ENCODE measurements around the gene LHX4. TPM values are rescaled to one million over a fixed set of nuclear protein-coding genes. Genes with fewer than 3 reads are reported as not detected.
A peak's percentile ranks its signal among the peaks of the same experiment; 100 is the strongest.

Gene LHX4
- total RNA-seq, 1 experiment from 2014 or later, result 4.2 TPM

GRCh38 chr1:180282401-180283044 lies 52.5 kb downstream of the LHX4 start:
- peaks cover 11% of the 10 kb centered on the region; the same call in 1 of the 2 replicates for H3K4me1 ChIP-seq
- peaks cover 8% of the 10 kb centered on the region; the same call in 1 of the 2 replicates for H3K36me3 ChIP-seq
- no peak overlapping the region for H3K4me3 ChIP-seq
- H3K27me3 ChIP-seq, result no peaks in the 10 kb centered on the region
- peak in 1 of 2 experiments; percentile 28 for DNase-seq
- no peaks in the 10 kb centered on the region for H3K9me3 ChIP-seq (replicated peaks)
- H3K27ac ChIP-seq, result no peak overlapping the region

- no peaks in the 10 kb centered on the region for H3K9me3 ChIP-seq (replicated peaks)
- peaks cover 11% of the 10 kb centered on the region; the same call in 1 of the 2 replicates for H3K4me1 ChIP-seq
- H3K27ac ChIP-seq, result no peak overlapping the region
Observed at GRCh38 chr1:180283098-180283497, 53.0 kb downstream of the LHX4 start.

GRCh38 chr1:180286417-180286816 lies 56.4 kb downstream of the LHX4 start:
- H3K9me3 ChIP-seq (replicated peaks), result no peaks in the 10 kb centered on the region
- no peak overlapping the region for H3K27ac ChIP-seq
- H3K36me3 ChIP-seq, result no peaks in the 10 kb centered on the region
- peaks cover 11% of the 10 kb centered on the region; the same call in 1 of the 2 replicates for H3K4me1 ChIP-seq
- H3K27me3 ChIP-seq, result no peaks in the 10 kb centered on the region
- DNase-seq, result no peak
- no peak overlapping the region for H3K4me3 ChIP-seq

More at GRCh38 chr1:180283098-180283497, 53.0 kb downstream of the LHX4 start:
- no peak overlapping the region for H3K4me3 ChIP-seq
- no peak for DNase-seq
- H3K36me3 ChIP-seq, result peaks cover 5% of the 10 kb centered on the region; the same call in 1 of the 2 replicates
- no peaks in the 10 kb centered on the region for H3K27me3 ChIP-seq

DNA sequence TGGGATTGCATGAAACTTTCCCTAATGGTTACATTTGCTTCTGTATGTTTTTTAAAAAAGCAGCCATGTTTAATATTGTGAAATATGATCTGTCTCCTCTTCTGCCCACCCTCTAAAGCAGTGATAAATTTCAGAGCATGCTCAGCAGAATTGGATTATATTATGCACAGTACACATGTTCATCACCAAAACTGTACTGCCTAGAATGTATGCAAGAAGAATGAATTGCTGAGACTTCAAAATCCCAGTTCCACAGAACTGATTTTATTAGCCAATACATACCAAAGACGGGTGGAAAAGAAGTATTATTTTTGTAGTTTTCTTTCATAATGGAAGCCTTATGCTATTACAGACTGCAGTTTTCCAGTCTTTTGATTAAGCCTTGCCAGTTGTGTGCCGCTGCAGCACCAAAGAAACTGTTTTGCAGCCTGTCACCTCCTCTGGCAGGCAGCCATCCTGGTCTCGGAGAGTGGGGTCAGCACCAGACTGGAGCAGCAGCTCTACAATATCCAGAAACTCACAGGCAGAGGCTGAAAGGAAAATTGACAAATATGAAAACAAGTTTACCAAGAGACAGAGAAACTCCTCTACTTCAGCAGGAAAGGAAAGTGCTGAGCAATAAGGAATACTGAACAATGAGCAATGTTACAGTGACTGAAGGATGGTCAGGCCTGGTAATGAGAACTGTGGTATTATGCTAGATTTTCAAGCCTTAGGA lies 58.1 kb downstream of the LHX4 start:
- no peaks in the 10 kb centered on the region; the same call in none of the 2 replicates for H3K9me3 ChIP-seq (replicated peaks)
- H3K36me3 ChIP-seq, result no peaks in the 10 kb centered on the region
- DNase-seq, result no peak
- peaks cover 1% of the 10 kb centered on the region; the same call in 1 of the 2 replicates for H3K4me1 ChIP-seq
- H3K4me3 ChIP-seq, result no peak overlapping the region
- H3K27me3 ChIP-seq, result no peaks in the 10 kb centered on the region
- no peak overlapping the region for H3K27ac ChIP-seq

GRCh38 chr1:180288940-180289339 lies 58.9 kb downstream of the LHX4 start:
- Histone ChIP-seq H3K9me3 (replicated peaks) (no peaks in the 10 kb centered on the region; the same call in none of the 2 replicates), H3K36me3 (no peaks in the 10 kb centered on the region), H3K4me1 (no peaks in the 10 kb centered on the region), H3K27ac (no peak overlapping the region), H3K4me3 (no peak overlapping the region), H3K27me3 (no peaks in the 10 kb centered on the region)
- DNase-seq, result no peak

DNA sequence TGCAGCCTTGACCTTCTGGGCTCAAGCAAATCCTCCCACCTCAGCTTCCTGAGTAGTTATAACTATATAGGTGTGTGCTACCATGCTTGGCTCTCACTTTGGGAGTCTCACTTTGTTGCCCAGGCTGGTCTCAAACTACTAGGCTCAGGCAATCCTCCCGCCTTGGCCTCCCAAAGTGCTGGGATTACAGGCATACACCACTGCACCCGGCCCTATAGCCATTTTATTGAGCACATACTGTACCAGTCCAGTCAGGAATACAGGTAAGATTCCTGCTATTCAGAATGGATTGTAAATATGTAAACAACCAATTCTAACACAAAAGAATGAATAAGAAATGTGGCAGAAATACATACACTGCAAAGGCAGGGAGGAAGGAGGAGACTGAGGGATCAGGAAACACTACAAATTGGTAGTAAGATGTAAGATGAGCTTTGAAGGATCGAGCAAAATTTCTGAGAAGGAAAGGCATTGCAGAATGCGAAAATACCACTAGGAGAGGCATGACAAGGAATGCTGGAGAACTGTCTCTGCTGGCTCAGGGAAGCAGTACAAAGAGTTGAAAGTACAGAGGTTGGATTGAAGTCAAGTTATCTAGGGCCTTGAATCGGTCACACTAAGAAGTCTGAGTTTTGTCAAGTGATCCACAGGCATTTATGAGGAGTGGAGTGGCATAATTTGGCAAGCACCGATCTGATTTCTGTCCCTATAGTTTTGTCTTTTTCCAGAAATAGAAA lies 60.4 kb downstream of the LHX4 start:
- no peak for DNase-seq
- Histone ChIP-seq H3K36me3 (no peaks in the 10 kb centered on the region), H3K27me3 (no peaks in the 10 kb centered on the region), H3K27ac (no peak overlapping the region), H3K4me3 (no peak overlapping the region), H3K9me3 (replicated peaks) (no peaks in the 10 kb centered on the region; the same call in none of the 2 replicates), H3K4me1 (no peaks in the 10 kb centered on the region)

DNA sequence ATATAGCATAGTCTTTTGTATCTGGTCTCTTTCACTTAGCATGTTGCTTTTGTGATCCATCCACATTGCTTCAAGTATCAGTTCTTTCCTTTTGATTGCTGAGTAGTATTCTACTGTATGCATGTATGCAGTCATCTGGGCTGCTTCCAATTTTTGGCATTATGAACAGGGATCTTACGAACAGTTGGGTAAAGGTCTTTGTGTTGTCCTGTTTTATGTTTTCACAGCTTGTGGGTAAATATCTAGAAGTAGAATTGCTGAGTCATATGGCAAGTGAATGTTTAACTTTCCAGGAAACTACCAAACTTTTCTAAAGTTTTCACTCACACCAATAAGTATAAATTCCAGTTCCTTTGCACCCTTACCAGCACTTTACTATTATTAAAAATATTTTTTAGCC lies 60.9 kb downstream of the LHX4 start:
- no peaks in the 10 kb centered on the region for H3K27me3 ChIP-seq
- no peak for DNase-seq
- H3K27ac ChIP-seq, result no peak overlapping the region
- H3K9me3 ChIP-seq (replicated peaks), result no peaks in the 10 kb centered on the region; the same call in none of the 2 replicates
- H3K36me3 ChIP-seq, result no peaks in the 10 kb centered on the region
- no peak overlapping the region for H3K4me3 ChIP-seq
- no peaks in the 10 kb centered on the region for H3K4me1 ChIP-seq

DNA sequence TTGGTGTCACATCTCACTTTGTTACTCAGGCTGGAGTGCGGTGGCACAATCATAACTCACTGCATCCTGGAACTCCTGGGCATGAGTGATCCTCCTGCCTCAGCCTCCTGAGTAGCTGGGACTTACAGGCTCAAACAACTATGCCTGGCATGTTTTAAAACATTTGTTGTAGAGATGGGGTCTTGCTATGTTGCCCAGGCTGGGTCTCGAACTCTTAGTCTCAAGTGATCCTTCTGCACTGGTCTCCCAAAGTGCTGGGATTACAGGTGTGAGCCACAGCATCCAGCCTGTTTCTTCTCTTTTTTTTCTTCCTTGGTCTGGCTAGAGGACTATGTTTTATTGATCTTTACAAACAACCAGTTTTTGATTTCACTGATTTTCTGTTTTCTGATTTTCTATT lies 64.6 kb downstream of the LHX4 start:
- DNase-seq, result no peak
- no peaks in the 10 kb centered on the region for H3K27me3 ChIP-seq
- H3K36me3 ChIP-seq, result no peaks in the 10 kb centered on the region
- H3K9me3 ChIP-seq (replicated peaks), result no peaks in the 10 kb centered on the region; the same call in none of the 2 replicates
- no peak overlapping the region for H3K27ac ChIP-seq
- H3K4me3 ChIP-seq, result no peak overlapping the region
- no peaks in the 10 kb centered on the region for H3K4me1 ChIP-seq

DNA sequence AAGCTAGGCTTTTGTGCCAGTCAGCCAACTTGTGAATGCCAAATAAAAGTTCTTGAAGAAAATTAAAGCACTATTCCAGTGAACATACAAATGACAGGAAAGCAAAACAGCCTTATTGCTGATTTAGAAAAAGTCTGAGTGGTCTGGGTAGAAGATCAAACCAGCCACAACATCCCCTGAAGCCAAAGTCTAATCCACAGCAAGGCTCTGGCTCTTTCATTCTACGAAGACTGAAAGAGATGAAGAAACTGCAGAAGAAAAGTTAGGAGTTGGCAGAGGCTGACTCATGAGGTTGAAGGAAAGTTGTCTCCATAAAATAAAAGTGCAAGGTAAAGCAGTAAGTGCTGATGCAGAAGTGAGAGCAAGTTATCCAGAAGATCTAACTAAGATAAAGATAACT lies 65.9 kb downstream of the LHX4 start:
- no peak for DNase-seq
- Histone ChIP-seq H3K4me1 (no peaks in the 10 kb centered on the region), H3K9me3 (replicated peaks) (no peaks in the 10 kb centered on the region; the same call in none of the 2 replicates), H3K27me3 (no peaks in the 10 kb centered on the region), H3K36me3 (no peaks in the 10 kb centered on the region), H3K27ac (no peak overlapping the region), H3K4me3 (no peak overlapping the region)

DNA sequence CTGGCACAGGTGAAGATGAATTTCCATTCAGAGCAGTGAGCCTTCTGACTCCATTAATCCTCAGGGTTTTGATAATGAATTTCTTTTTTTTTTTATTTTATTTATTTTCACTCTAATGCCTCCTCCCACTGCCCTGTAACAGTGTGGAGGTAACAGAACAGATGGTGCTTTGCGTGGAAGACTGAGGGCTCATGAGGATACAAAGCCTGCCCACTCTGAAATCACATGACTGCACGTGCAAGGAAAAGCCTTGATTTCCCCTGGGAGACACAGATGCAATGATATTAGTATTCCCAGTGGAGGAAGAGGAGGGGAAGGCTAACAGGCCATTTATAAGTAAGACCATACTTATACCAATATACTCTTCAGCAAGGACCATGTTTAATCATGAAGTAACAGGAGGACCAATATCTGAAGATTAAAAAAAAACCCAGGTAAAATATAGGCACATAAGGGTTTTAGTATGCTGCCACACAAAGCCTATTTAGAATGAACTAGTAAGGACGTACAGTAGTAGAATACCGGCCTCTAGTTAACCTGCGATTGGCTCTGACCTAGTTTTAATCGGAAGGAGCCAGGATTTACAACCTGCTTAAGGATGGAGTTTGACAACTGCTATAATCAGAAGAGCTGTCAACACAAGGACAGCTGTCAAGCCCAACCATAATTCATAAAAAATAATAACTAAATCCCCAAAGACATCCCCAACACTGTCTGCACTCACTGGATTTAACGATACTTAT lies 69.6 kb downstream of the LHX4 start:
- H3K27me3 ChIP-seq, result no peaks in the 10 kb centered on the region
- no peak overlapping the region for H3K27ac ChIP-seq
- no peaks in the 10 kb centered on the region for H3K36me3 ChIP-seq
- no peaks in the 10 kb centered on the region; the same call in 1 of the 2 replicates for H3K9me3 ChIP-seq (replicated peaks)
- no peaks in the 10 kb centered on the region for H3K4me1 ChIP-seq
- H3K4me3 ChIP-seq, result no peak overlapping the region
- no peak for DNase-seq

GRCh38 chr1:180301135-180301742 lies 71.2 kb downstream of the LHX4 start:
- no peak overlapping the region for H3K27ac ChIP-seq
- H3K9me3 ChIP-seq (replicated peaks), result no peaks in the 10 kb centered on the region; the same call in 1 of the 2 replicates
- H3K4me1 ChIP-seq, result no peaks in the 10 kb centered on the region
- DNase-seq, result no peak
- H3K27me3 ChIP-seq, result no peaks in the 10 kb centered on the region
- no peaks in the 10 kb centered on the region for H3K36me3 ChIP-seq
- no peak overlapping the region for H3K4me3 ChIP-seq

GRCh38 chr1:180309338-180309737 lies 79.3 kb downstream of the LHX4 start:
- DNase-seq, result peak in 1 of 2 experiments; percentile 9
- H3K4me1 ChIP-seq, result peaks cover 12% of the 10 kb centered on the region
- no peaks in the 10 kb centered on the region for H3K9me3 ChIP-seq (replicated peaks)
- no peaks in the 10 kb centered on the region for H3K36me3 ChIP-seq
- H3K27me3 ChIP-seq, result no peaks in the 10 kb centered on the region
- H3K4me3 ChIP-seq, result no peak overlapping the region
- H3K27ac ChIP-seq, result no peak overlapping the region

GRCh38 chr1:180310095-180310494 lies 80.0 kb downstream of the LHX4 start:
- Histone ChIP-seq H3K27me3 (no peaks in the 10 kb centered on the region), H3K36me3 (no peaks in the 10 kb centered on the region), H3K9me3 (replicated peaks) (no peaks in the 10 kb centered on the region), H3K4me1 (peaks cover 12% of the 10 kb centered on the region), H3K4me3 (no peak overlapping the region), H3K27ac (no peak overlapping the region)
- DNase-seq, result peak; percentile 20 to 52
